RWPE1 (cell line): ENCODE results near the gene ZNF492.
"Not testable (repeated sequence)": the region's sequence is repeated elsewhere in the genome, so short reads cannot be mapped to it uniquely, and the experiment has no call there.

Experiments
- CTCF ChIA-PET: fragments of 350-600 bp; sonication (Branson Sonifier 250); formaldehyde crosslinking; extraction: SDS; loops from one replicate; lab custom pipeline; 2021; lab: Yijun Ruan, JAX
- POLR2A ChIA-PET: fragments of 400-600 bp; formaldehyde crosslinking; extraction: SDS; loops from one replicate; lab custom pipeline; 2020; ENCODE audit warnings: antibody characterized with exemption; ENCODE audit not compliant: low non-redundant PET; lab: Yijun Ruan, JAX
- DNase-seq: peaks from one replicate; pipeline ENCODE4 v3.0.0; 2012; ENCODE audit warnings: low spot score
- H3K27ac ChIP-seq: fragments of 450-650 bp; 2 replicates; pipeline ENCODE4 v1.5.1; 2017
- TF ChIP-seq, protein P1 (sequence below): fragments of 450-650 bp; conservative IDR thresholded peaks from 2 replicates; pipeline ENCODE4 v1.5.1; 2017; ENCODE audit warnings: low read depth, mild to moderate bottlenecking

The ZNF492 gene

GRCh38 chr19:22622901-22623840, 11.0 kb upstream of the ZNF492 start:
- TF ChIP-seq, protein P1, sequence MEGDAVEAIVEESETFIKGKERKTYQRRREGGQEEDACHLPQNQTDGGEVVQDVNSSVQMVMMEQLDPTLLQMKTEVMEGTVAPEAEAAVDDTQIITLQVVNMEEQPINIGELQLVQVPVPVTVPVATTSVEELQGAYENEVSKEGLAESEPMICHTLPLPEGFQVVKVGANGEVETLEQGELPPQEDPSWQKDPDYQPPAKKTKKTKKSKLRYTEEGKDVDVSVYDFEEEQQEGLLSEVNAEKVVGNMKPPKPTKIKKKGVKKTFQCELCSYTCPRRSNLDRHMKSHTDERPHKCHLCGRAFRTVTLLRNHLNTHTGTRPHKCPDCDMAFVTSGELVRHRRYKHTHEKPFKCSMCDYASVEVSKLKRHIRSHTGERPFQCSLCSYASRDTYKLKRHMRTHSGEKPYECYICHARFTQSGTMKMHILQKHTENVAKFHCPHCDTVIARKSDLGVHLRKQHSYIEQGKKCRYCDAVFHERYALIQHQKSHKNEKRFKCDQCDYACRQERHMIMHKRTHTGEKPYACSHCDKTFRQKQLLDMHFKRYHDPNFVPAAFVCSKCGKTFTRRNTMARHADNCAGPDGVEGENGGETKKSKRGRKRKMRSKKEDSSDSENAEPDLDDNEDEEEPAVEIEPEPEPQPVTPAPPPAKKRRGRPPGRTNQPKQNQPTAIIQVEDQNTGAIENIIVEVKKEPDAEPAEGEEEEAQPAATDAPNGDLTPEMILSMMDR: no peak
- H3K27ac ChIP-seq: no peak overlapping the region
- ChIA-PET CTCF (interaction anchor here (0.6 kb wide), 1 partner anchor 886 kb away, joined by 4 read pairs; no protein-coding TSS in a partner anchor), POLR2A (no interaction called here)
- no peak for DNase-seq

- ChIA-PET POLR2A (no interaction called here), CTCF (interaction anchor here (0.6 kb wide), 1 partner anchor 885 kb away, joined by 4 read pairs; no protein-coding TSS in a partner anchor)
- TF ChIP-seq, protein P1: no peak
- DNase-seq: no peak
- no peak overlapping the region for H3K27ac ChIP-seq
These were observed 10.3 kb upstream of the ZNF492 start for GRCh38 chr19:22623841-22624221.

GRCh38 chr19:22625266-22626035, 8.7 kb upstream of the ZNF492 start:
- TF ChIP-seq, protein P1: no peak
- ChIA-PET CTCF (no interaction called here), POLR2A (no interaction called here)
- DNase-seq: no peak
- no peak overlapping the region for H3K27ac ChIP-seq

GRCh38 chr19:22627526-22627925, 6.6 kb upstream of the ZNF492 start:
- no peak overlapping the region for H3K27ac ChIP-seq
- ChIA-PET POLR2A (interaction anchor here (0.7 kb wide), 1 partner anchor 264 kb away, joined by 3 read pairs; no protein-coding TSS in a partner anchor), CTCF (no interaction called here)
- no peak for DNase-seq
- TF ChIP-seq, protein P1: no peak

- CTCF ChIA-PET: no interaction called here
- DNase-seq: no peak
- H3K27ac ChIP-seq: no peak overlapping the region
- POLR2A ChIA-PET: no interaction called here
- TF ChIP-seq, protein P1: no peak
These were observed 5.7 kb upstream of the ZNF492 start for GRCh38 chr19:22628401-22628800.

- peak overlapping the region; percentile 74 for H3K27ac ChIP-seq
- POLR2A ChIA-PET: no interaction called here
- CTCF ChIA-PET: no interaction called here
- DNase-seq: no peak
- TF ChIP-seq, protein P1: no peak
These were observed 315 bp downstream of the ZNF492 start for GRCh38 chr19:22634450-22634827.

DNA sequence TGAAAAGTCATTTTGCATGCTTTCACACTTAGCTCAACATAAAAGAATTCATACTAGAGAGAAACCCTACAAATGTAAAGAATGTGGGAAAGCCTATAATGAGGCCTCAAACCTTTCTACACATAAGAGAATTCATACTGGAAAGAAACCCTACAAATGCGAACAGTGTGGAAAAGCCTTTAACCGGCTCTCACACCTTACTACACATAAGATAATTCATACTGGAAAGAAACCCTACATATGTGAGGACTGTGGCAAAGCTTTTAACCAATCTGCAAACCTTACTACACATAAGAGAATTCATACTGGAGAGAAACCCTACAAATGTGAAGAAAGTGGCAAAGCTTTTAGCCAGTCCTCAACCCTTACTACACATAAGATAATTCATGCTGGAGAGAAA, 51.4 kb downstream of the ZNF492 start:
- CTCF ChIA-PET, DNase-seq, POLR2A ChIA-PET, H3K27ac ChIP-seq: not testable (repeated sequence)

- CTCF ChIA-PET, H3K27ac ChIP-seq, POLR2A ChIA-PET, DNase-seq: not testable (repeated sequence)
These were observed 68.5 kb downstream of the ZNF492 start for GRCh38 chr19:22702661-22703060.

- CTCF ChIA-PET, DNase-seq, POLR2A ChIA-PET, H3K27ac ChIP-seq: not testable (repeated sequence)
These were observed 69.0 kb downstream of the ZNF492 start for GRCh38 chr19:22703096-22703495.
